Colonic mucosa (tissue), 4 donors: ENCODE results near the gene DDRGK1. TPM values are rescaled to one million over a fixed set of nuclear protein-coding genes. Genes with fewer than 3 reads are reported as not detected.
A peak's percentile ranks its signal among the peaks of the same experiment; 100 is the strongest.
"Not testable (repeated sequence)": the region's sequence is repeated elsewhere in the genome, so short reads cannot be mapped to it uniquely, and the experiment has no call there.

Source experiments
- DNase-seq: peaks from one replicate; pipeline ENCODE4 v3.0.0-alpha.2; 2020
- H3K27ac ChIP-seq: fragments of 200-600 bp; one replicate; pipeline ENCODE4 v1.8.0; 2021
- H3K27me3 ChIP-seq: fragments of 200-600 bp; one replicate; pipeline ENCODE4 v1.8.0; 2021
- H3K36me3 ChIP-seq: fragments of 200-600 bp; one replicate; pipeline ENCODE4 v1.8.0; 2021
- H3K4me1 ChIP-seq: fragments of 200-600 bp; one replicate; pipeline ENCODE4 v1.8.0; 2021; ENCODE audit warnings: mild to moderate bottlenecking
- H3K4me3 ChIP-seq: fragments of 200-600 bp; one replicate; pipeline ENCODE4 v1.8.0; 2021
- H3K9ac ChIP-seq, 2 donors: one replicate each; pipeline ENCODE4 v1.7.0; 2013; ENCODE audit warnings: control low read depth in 2 of 2, low read depth in 2 of 2, low read length in 2 of 2
- H3K9me3 ChIP-seq: fragments of 200-600 bp; one replicate; pipeline ENCODE4 v1.8.0; 2021
- intact Hi-C: fragments of 100-400 bp; cut with DNase I; formaldehyde crosslinking; loops from one replicate; pipeline ENCODE4 v1.14.1; 2022
- total RNA-seq, 2 donors: library from RNA; stranded (reverse); fragmentation: NEBNext Ultra II Directional in 1 of 2; extraction: Animal tissue kit (Norgen Biotek cat#: 25700) in 1 of 2; gene quantifications; one replicate each; pipeline ENCODE4 v1.2.1, GENCODE V29; 2021
- TF ChIP-seq, protein P1 (sequence below): fragments of 200-600 bp; IDR thresholded peaks from one replicate; pipeline ENCODE4 v1.8.0; 2022; ENCODE audit warnings: antibody characterized with exemption, mild to moderate bottlenecking
- donor health status: healthy.
- donor health status: DM: no; HTN: no; CAD: no.
- donor health status: DM: no; HTN: no; CAD: no.

DDRGK1 gene
- total RNA-seq, 2 donors from 2014 or later: 57.8 to 88.6 TPM

DNA sequence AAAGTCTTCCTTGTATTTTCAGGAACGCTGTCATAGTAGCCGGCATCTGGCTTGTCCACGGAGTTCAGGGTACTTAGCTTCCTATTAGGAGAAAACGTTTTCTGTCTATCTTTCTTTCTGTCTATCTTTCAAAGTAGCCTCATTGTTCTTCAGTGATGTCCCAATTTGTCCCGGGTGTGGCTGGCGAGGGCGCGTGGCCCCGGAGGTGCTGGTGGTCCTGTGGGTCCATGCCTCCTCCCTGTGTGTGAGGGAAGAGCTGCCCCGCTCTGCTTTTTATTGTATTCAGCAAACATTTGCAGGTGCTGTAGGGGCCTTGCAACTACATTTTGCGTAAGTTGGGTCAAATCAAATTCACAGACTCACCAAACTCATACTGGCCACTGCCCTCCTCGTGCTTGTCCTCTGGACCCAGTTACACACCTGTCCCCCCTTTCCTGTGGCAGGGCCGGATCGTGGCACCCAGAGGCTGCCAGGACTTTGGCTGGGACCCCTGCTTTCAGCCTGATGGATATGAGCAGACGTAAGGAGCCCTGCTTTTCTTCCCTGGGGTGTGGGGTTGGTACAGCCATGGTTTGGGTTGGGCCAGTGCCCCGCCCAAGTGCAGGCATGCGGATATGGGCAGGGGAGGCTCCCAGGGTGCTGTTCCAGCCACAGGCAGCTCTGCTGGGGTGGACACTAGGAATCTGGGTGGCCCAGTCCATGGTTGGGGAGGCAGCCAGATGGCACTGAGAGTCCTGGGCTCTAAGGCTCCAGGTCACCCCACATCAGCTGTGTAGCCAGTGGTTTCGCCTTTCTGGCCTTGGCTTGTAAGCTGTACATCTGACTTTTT is 17.1 kb upstream of the DDRGK1 start:
- Histone ChIP-seq H3K4me1 (peaks cover 5% of the 10 kb centered on the region), H3K4me3 (no peak overlapping the region), H3K27ac (no peak overlapping the region), H3K27me3 (no peaks in the 10 kb centered on the region), H3K9ac (no peak overlapping the region), H3K36me3 (no peaks in the 10 kb centered on the region), H3K9me3 (no peaks in the 10 kb centered on the region)
- intact Hi-C loops: no loop called here
- TF ChIP-seq, protein P1, sequence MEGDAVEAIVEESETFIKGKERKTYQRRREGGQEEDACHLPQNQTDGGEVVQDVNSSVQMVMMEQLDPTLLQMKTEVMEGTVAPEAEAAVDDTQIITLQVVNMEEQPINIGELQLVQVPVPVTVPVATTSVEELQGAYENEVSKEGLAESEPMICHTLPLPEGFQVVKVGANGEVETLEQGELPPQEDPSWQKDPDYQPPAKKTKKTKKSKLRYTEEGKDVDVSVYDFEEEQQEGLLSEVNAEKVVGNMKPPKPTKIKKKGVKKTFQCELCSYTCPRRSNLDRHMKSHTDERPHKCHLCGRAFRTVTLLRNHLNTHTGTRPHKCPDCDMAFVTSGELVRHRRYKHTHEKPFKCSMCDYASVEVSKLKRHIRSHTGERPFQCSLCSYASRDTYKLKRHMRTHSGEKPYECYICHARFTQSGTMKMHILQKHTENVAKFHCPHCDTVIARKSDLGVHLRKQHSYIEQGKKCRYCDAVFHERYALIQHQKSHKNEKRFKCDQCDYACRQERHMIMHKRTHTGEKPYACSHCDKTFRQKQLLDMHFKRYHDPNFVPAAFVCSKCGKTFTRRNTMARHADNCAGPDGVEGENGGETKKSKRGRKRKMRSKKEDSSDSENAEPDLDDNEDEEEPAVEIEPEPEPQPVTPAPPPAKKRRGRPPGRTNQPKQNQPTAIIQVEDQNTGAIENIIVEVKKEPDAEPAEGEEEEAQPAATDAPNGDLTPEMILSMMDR: no peak
- peak; percentile 52 for DNase-seq

DNA sequence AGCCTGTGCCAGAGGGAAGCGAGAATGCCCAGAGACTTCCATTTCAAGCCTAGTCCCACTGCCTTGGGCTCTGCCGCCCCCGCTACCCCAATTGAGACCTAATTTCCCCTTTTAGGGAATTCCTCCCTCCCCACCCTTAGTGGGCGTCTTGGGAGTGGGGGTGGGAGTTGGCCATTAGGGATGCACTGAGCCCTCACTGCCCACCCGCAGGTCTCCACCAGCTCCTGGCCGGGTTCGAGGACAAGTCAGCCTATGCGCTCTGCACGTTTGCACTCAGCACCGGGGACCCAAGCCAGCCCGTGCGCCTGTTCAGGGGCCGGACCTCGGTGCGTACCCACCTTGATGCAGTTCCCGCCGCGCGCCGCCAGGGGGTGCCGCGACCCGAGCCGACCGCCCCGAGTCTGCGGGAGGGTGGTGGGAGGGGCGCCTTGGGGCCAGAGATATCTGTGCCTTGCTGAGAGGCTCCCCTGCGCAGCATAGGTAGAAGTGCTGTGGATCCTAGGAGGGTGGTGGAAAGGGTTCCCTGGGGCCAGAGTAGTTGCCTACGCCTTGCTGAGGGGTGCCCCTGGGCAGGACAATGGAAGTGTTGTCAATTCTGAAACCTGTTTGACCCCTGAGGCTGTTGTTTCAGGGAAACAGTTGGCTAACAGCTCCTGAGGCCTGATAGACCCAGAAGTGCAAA is 14.0 kb upstream of the DDRGK1 start:
- H3K4me1 ChIP-seq: peaks cover 5% of the 10 kb centered on the region
- peaks cover 7% of the 10 kb centered on the region for H3K36me3 ChIP-seq
- TF ChIP-seq, protein P1: peak; percentile 91
- no peaks in the 10 kb centered on the region for H3K9me3 ChIP-seq
- H3K9ac ChIP-seq: no peak overlapping the region
- no peak overlapping the region for H3K27ac ChIP-seq
- intact Hi-C loops: loop anchor here (2.0 kb wide), 2 partner anchors 58 to 98 kb away; no protein-coding TSS in a partner anchor
- H3K4me3 ChIP-seq: no peak overlapping the region
- peak; percentile 62 for DNase-seq
- no peaks in the 10 kb centered on the region for H3K27me3 ChIP-seq

DNA sequence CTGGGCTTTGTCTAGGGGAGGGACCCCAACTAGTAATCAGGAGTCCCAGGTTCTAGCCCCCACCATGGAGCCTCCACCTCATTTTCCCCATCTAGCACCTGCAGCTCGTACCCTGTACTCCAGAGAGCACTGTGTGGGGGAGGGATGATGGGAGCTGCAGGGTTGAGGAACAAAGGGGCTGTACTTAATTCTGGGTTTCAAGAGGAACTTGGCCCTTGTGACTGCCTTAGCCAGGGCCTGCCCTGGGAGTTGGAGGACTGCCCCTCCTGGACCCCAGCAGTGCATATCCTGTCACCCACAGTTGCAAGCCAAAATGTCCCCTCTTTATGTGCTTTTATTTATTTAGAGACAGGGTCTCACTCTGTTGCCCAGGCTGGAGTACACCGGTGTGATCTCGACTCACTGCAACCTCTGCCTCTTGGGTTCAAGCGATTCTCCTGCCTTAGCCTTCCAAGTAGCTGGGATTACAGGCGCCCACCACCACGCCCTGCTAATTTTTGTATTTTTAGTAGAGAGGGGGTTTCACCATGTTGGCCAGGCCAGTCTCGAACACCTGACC is 11.0 kb upstream of the DDRGK1 start:
- intact Hi-C loops, H3K4me3 ChIP-seq, H3K27me3 ChIP-seq, H3K9ac ChIP-seq, H3K27ac ChIP-seq, H3K4me1 ChIP-seq, H3K9me3 ChIP-seq, DNase-seq: not testable (repeated sequence)
- H3K36me3 ChIP-seq: peaks cover 11% of the 10 kb centered on the region

DNA sequence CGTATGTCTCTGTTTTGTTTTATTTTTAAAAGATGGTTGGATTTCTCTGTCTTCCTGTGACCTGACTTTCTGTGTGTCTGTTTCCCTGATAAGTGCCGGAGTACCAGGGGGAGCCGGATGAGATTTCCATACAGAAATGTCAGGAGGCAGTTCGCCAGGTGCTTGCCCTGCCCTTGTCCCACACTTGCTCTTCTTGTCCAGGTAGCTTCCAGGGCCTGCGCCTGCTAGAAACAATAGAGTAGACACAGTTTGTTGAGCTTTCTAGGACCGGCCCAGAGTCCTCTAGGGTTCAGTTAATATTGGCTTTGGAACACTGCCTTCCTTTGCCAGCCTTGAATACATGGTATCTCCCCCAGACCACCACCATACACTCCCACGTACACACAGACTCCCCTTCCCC is 8.7 kb upstream of the DDRGK1 start:
- H3K4me3 ChIP-seq: no peak overlapping the region
- no peak overlapping the region for H3K27ac ChIP-seq
- H3K9ac ChIP-seq: no peak overlapping the region
- H3K9me3 ChIP-seq: no peaks in the 10 kb centered on the region
- H3K4me1 ChIP-seq: no peaks in the 10 kb centered on the region
- H3K36me3 ChIP-seq: peaks cover 11% of the 10 kb centered on the region
- TF ChIP-seq, protein P1: no peak
- H3K27me3 ChIP-seq: no peaks in the 10 kb centered on the region
- intact Hi-C loops: no loop called here
- DNase-seq: no peak

DNA sequence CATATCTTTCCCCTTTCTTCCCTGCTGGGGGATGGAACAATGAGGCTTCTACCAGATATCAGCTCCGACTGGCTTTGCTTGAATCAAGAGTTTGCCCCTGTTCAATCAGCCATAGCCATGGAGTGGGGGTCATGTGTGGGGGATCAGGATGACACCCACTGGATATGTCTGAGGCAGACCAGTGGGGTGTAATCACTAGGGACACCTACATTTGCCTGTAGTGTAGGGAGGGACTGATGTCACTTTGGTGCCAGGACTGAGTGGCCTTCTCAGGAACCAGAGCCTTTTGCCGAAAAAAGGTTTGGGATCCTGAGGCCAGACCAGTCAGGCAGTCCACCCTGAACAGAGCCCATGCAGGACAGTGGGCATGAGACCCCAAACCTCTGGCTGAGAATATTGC is 5.9 kb upstream of the DDRGK1 start:
- Histone ChIP-seq H3K36me3 (peaks cover 11% of the 10 kb centered on the region), H3K9me3 (no peaks in the 10 kb centered on the region), H3K4me1 (no peaks in the 10 kb centered on the region), H3K4me3 (peak overlapping the region; percentile 95), H3K27ac (no peak overlapping the region), H3K9ac (peak overlapping the region; percentile 88 to 95), H3K27me3 (no peaks in the 10 kb centered on the region)
- TF ChIP-seq, protein P1: no peak
- intact Hi-C loops: no loop called here
- DNase-seq: no peak
